Measurements from ENCODE around the gene SP1.
A peak's percentile ranks its signal among the peaks of the same experiment; 100 is the strongest.

DNA sequence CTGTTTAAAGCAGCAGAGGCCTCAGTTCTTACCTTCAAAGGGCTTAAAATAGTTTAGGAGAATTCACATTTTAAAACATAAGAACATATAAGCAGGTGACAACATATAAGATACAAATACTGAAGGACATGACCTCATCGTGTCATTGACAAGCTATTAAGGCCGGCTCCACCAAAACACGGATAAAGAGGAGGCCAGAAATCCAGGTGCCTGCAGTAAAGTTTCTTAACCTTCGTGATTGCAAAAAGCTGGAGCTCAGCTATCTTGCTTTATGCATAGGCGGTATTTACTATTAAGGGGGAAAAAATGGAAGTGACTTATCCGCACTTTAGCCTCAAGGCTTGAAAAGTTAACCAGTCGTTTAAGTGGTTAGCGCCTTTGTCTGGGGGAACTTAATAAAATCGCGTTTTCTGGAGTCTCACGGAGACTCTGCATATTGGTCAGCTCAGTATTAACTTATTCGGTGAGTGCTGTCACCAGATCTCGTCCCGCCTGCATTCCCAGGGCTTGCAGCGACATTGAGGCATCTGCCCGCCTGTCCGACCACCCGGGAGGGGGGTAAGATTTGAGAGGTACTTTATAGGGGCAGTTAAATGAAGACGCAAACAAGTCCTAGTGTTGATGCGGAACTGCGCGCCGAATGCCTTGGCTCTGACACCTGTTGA is 1.1 kb upstream of the SP1 start:
- TF ChIP-seq, protein P1, sequence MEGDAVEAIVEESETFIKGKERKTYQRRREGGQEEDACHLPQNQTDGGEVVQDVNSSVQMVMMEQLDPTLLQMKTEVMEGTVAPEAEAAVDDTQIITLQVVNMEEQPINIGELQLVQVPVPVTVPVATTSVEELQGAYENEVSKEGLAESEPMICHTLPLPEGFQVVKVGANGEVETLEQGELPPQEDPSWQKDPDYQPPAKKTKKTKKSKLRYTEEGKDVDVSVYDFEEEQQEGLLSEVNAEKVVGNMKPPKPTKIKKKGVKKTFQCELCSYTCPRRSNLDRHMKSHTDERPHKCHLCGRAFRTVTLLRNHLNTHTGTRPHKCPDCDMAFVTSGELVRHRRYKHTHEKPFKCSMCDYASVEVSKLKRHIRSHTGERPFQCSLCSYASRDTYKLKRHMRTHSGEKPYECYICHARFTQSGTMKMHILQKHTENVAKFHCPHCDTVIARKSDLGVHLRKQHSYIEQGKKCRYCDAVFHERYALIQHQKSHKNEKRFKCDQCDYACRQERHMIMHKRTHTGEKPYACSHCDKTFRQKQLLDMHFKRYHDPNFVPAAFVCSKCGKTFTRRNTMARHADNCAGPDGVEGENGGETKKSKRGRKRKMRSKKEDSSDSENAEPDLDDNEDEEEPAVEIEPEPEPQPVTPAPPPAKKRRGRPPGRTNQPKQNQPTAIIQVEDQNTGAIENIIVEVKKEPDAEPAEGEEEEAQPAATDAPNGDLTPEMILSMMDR (IDR thresholded peaks at IDR 0.05 in 8 of 11, conservative IDR thresholded peaks at IDR 0.05 in 3 of 11), result no peak
- peak in 1 of 3 donors; percentile 64 for TF ChIP-seq POLR2AphosphoS5 (IDR thresholded peaks at IDR 0.05)
